ENCODE results near the gene C1orf185.

- TF ChIP-seq CTCF (IDR thresholded peaks at IDR 0.05) (no peak), EP300 (IDR thresholded peaks at IDR 0.05) (no peak)
Measured at GRCh38 chr1:51073456-51073855, 28.6 kb upstream of the C1orf185 start.

Measured in tibial nerve (tissue), 4 donors.